ENCODE measurements around the gene SHISA7.
"Not testable (repeated sequence)": the region's sequence is repeated elsewhere in the genome, so short reads cannot be mapped to it uniquely, and the experiment has no call there.

The SHISA7 gene

GRCh38 chr19:55406826-55407549 is 36.1 kb downstream of the SHISA7 start:
- Histone ChIP-seq H3K4me2 (peak overlapping the region; percentile 100), H3K4me3 (IDR thresholded peaks at IDR 0.05; ENCODE audit: insufficient read depth, low read depth, low read length) (no peak overlapping the region), H3K9ac (peak overlapping the region; percentile 97), H3K79me2 (ENCODE audit: insufficient read depth, low read depth) (peaks cover 47% of the 10 kb centered on the region), H2AFZ (ENCODE audit: low read depth) (no peak overlapping the region), H3K27ac (peak overlapping the region; percentile 98), H3K27me3 (ENCODE audit: insufficient read depth, low read depth) (no peaks in the 10 kb centered on the region; the same call in 1 of the 2 replicates), H3K4me1 (ENCODE audit: low read depth, poor library complexity, severe bottlenecking) (peaks cover 24% of the 10 kb centered on the region), H4K20me1 (ENCODE audit: insufficient read depth) (peaks cover 13% of the 10 kb centered on the region), H3K36me3 (ENCODE audit: insufficient read depth) (peaks cover 25% of the 10 kb centered on the region; the same call in 1 of the 2 replicates)
- TF ChIP-seq, protein P1, sequence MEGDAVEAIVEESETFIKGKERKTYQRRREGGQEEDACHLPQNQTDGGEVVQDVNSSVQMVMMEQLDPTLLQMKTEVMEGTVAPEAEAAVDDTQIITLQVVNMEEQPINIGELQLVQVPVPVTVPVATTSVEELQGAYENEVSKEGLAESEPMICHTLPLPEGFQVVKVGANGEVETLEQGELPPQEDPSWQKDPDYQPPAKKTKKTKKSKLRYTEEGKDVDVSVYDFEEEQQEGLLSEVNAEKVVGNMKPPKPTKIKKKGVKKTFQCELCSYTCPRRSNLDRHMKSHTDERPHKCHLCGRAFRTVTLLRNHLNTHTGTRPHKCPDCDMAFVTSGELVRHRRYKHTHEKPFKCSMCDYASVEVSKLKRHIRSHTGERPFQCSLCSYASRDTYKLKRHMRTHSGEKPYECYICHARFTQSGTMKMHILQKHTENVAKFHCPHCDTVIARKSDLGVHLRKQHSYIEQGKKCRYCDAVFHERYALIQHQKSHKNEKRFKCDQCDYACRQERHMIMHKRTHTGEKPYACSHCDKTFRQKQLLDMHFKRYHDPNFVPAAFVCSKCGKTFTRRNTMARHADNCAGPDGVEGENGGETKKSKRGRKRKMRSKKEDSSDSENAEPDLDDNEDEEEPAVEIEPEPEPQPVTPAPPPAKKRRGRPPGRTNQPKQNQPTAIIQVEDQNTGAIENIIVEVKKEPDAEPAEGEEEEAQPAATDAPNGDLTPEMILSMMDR (conservative IDR thresholded peaks at IDR 0.05; ENCODE audit: low read depth, low read length) = no peak

DNA sequence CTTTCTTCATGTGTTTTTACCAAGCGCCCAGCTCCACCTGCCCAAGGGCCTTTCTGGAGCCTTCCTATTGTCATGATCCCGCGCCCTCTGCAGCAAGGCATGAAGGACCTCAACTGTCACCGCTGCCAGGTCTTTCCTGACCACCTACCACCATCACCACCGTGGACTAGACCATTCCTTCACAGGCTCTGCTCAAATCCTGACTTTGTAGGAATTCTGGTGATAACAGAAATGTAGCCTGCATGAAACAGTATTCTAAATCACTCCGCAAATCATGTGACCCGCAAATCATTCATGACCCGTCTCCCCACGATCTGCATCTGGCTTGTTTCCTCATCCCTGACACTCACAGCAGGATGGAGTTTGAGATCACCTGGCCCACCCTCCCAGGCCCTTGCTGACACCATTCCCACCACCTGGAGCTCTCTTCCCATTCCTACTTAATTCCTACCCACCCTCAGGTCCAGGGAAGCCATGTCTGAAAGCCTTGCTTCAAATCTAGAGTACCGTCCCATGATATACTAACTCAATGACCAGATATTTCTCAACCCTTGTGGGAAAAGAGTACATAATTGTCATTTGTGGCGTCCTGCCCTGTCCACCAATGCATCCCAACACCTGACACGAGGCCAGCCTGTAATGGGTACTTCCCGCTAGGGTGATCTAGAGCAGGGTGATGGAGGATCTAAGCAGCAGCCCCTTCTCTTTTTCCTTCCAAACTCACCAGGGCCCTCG is 36.8 kb downstream of the SHISA7 start:
- TF ChIP-seq, protein P1 (conservative IDR thresholded peaks at IDR 0.05; ENCODE audit: low read depth, low read length) = no peak
- H3K4me2 ChIP-seq = peak overlapping the region; percentile 100
- peak overlapping the region; percentile 97; the same call in 1 of the 2 replicates for H3K9ac ChIP-seq
- H3K79me2 ChIP-seq (ENCODE audit: insufficient read depth, low read depth) = peaks cover 47% of the 10 kb centered on the region
- no peaks in the 10 kb centered on the region for H3K27me3 ChIP-seq (ENCODE audit: insufficient read depth, low read depth)
- peaks cover 13% of the 10 kb centered on the region for H4K20me1 ChIP-seq (ENCODE audit: insufficient read depth)
- H3K4me3 ChIP-seq (IDR thresholded peaks at IDR 0.05; ENCODE audit: insufficient read depth, low read depth, low read length) = no peak overlapping the region
- H2AFZ ChIP-seq (ENCODE audit: low read depth) = no peak overlapping the region
- H3K4me1 ChIP-seq (ENCODE audit: low read depth, poor library complexity, severe bottlenecking) = peaks cover 24% of the 10 kb centered on the region
- no peak overlapping the region for H3K27ac ChIP-seq
- H3K36me3 ChIP-seq (ENCODE audit: insufficient read depth) = peaks cover 25% of the 10 kb centered on the region; the same call in 1 of the 2 replicates

DNA sequence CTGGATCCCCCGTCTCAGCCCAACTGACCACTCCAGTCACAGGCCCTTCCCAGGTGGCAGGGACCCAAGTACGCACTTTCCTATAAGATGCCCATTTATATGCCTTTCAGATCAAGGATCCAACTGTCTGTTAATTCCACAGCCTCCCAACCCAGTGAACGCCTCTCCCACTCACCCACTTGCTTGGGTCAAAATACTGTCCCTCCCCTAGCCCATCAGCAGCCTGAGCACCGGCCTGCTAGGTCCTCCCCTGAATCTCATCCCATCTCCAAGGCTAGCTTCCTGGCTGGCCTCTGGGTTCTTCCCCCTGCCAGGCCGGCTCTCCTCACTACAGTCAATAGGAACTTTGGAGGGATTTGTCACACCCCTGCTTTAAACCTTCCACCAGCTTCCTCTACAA is 37.5 kb downstream of the SHISA7 start:
- Histone ChIP-seq H3K4me3 (IDR thresholded peaks at IDR 0.05; ENCODE audit: insufficient read depth, low read depth, low read length) (no peak overlapping the region), H2AFZ (ENCODE audit: low read depth) (no peak overlapping the region), H4K20me1 (ENCODE audit: insufficient read depth) (peaks cover 13% of the 10 kb centered on the region), H3K36me3 (ENCODE audit: insufficient read depth) (peaks cover 25% of the 10 kb centered on the region; the same call in 1 of the 2 replicates), H3K9ac (no peak overlapping the region; the same call in 1 of the 2 replicates), H3K4me1 (ENCODE audit: low read depth, poor library complexity, severe bottlenecking) (peaks cover 24% of the 10 kb centered on the region), H3K4me2 (peak overlapping the region; percentile 100), H3K79me2 (ENCODE audit: insufficient read depth, low read depth) (peaks cover 47% of the 10 kb centered on the region), H3K27me3 (ENCODE audit: insufficient read depth, low read depth) (no peaks in the 10 kb centered on the region), H3K27ac (no peak overlapping the region)
- TF ChIP-seq, protein P1 (conservative IDR thresholded peaks at IDR 0.05; ENCODE audit: low read depth, low read length) = no peak

- H3K27me3 ChIP-seq (ENCODE audit: insufficient read depth, low read depth) = no peaks in the 10 kb centered on the region
- peaks cover 25% of the 10 kb centered on the region; the same call in 1 of the 2 replicates for H3K36me3 ChIP-seq (ENCODE audit: insufficient read depth)
- H4K20me1 ChIP-seq (ENCODE audit: insufficient read depth) = peaks cover 13% of the 10 kb centered on the region
- peaks cover 47% of the 10 kb centered on the region for H3K79me2 ChIP-seq (ENCODE audit: insufficient read depth, low read depth)
- TF ChIP-seq, protein P1 (conservative IDR thresholded peaks at IDR 0.05; ENCODE audit: low read depth, low read length) = no peak
- H2AFZ ChIP-seq (ENCODE audit: low read depth) = no peak overlapping the region
- H3K4me3 ChIP-seq (IDR thresholded peaks at IDR 0.05; ENCODE audit: insufficient read depth, low read depth, low read length) = no peak overlapping the region
- no peak overlapping the region for H3K9ac ChIP-seq
- no peak overlapping the region for H3K27ac ChIP-seq
- H3K4me2 ChIP-seq = no peak overlapping the region
- peaks cover 15% of the 10 kb centered on the region for H3K4me1 ChIP-seq (ENCODE audit: low read depth, poor library complexity, severe bottlenecking)
Observed at GRCh38 chr19:55402509-55402908, 40.6 kb downstream of the SHISA7 start.

DNA sequence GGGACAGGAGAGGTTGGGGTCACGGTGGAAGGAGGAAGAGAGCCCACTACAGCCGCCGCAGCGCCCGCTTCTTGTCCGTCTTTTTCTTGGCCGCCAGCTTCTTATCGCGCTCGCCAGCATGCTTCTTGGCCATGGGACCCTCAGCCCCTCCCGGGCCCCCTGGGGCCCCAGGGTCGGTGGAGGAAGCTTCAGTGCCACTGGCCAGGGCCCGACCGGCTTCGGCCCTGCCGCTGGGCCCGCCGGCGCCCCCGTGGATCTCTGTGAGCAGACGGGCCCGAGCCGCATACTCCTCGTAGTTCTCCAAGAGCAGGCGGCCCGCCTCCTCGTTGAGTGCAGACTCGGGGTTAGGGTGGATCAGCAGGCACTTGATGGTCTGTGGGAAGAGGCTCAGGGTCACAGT is 41.7 kb downstream of the SHISA7 start:
- not testable (repeated sequence) for H2AFZ ChIP-seq (ENCODE audit: low read depth); H3K9ac ChIP-seq; H3K4me3 ChIP-seq (IDR thresholded peaks at IDR 0.05; ENCODE audit: insufficient read depth, low read depth, low read length); H3K4me2 ChIP-seq; H3K27ac ChIP-seq; H3K27me3 ChIP-seq (ENCODE audit: insufficient read depth, low read depth)
- Histone ChIP-seq H3K79me2 (ENCODE audit: insufficient read depth, low read depth) (peaks cover 36% of the 10 kb centered on the region), H3K4me1 (ENCODE audit: low read depth, poor library complexity, severe bottlenecking) (peaks cover 13% of the 10 kb centered on the region), H3K36me3 (ENCODE audit: insufficient read depth) (peaks cover 25% of the 10 kb centered on the region; the same call in 1 of the 2 replicates), H4K20me1 (ENCODE audit: insufficient read depth) (peaks cover 13% of the 10 kb centered on the region)
